ENCODE results near the gene B3GNT5. TPM values are rescaled to one million over a fixed set of nuclear protein-coding genes. Genes with fewer than 3 reads are reported as not detected.

Gene B3GNT5
- total and polyA plus RNA-seq, 2 of the 8 experiments (the other 6 are each of a cell fraction or from before 2014, with no cell fraction given): 2.4 to 9.7 TPM

- H3K9me3 ChIP-seq (ENCODE audit: insufficient read depth in 2 of 2, low read depth in 1 of 2, low read length in 1 of 2): no peaks in the 10 kb centered on the region
- no peak overlapping the region for H2BK12ac ChIP-seq (ENCODE audit: low read depth, low read length)
- no peaks in the 10 kb centered on the region for H3K79me1 ChIP-seq (ENCODE audit: low read depth, low read length)
- H2BK120ac ChIP-seq (replicated peaks; ENCODE audit: low read depth, low read length): no peak overlapping the region
- DNase-seq (ENCODE audit: low read depth in 1 of 2, low spot score in 2 of 2) (no peak), FAIRE-seq (no peak)
- no peaks in the 10 kb centered on the region for H3K27me3 ChIP-seq (replicated peaks in 1 of 4; ENCODE audit: control insufficient read depth in 3 of 4, extremely low read depth in 1 of 4, insufficient read depth in 3 of 4, low read length in 3 of 4)
- ChIA-PET CTCF (ENCODE audit: partially characterized antibody) (interaction anchor here (1.3 kb wide), 1 partner anchor 17 kb away, joined by 3 read pairs; no protein-coding TSS in a partner anchor), POLR2A (ENCODE audit: partially characterized antibody) (interaction anchor here (1.0 kb wide), 1 partner anchor 12 kb away, joined by 4 read pairs; no protein-coding TSS in a partner anchor)
- no peak overlapping the region for H2BK5ac ChIP-seq (ENCODE audit: low read depth, low read length)
- H3K4ac ChIP-seq (replicated peaks; ENCODE audit: insufficient read length, low read depth, low read length): no peak overlapping the region
- H3K23ac ChIP-seq (ENCODE audit: insufficient read length): no peak overlapping the region
- H4K20me1 ChIP-seq (replicated peaks in 1 of 2; ENCODE audit: control insufficient read depth in 1 of 2, insufficient read depth in 2 of 2, low read length in 2 of 2): no peaks in the 10 kb centered on the region
- H3K4me2 ChIP-seq (ENCODE audit: insufficient read depth in 1 of 2, low read depth in 2 of 2, low read length in 2 of 2): no peak overlapping the region
- H4K5ac ChIP-seq (ENCODE audit: insufficient read length, low read depth, low read length): no peak overlapping the region
- H3K56ac ChIP-seq (replicated peaks; ENCODE audit: insufficient read length, low read depth, low read length): no peak overlapping the region
- no peak for TF ChIP-seq SIX5 (IDR thresholded peaks at IDR 0.05; ENCODE audit: low read depth, low read length)
- 90% methylated on average over 7 of the region's 7 CpGs; no CpG with 5 or more reads in 1 of the 2 experiments for WGBS, 2 experiments (ENCODE audit: extremely low coverage in 1 of 2, insufficient coverage in 1 of 2, insufficient read length in 1 of 2, insufficient replicate concordance in 2 of 2, low coverage in 1 of 2, low lambda C conversion rate in 2 of 2, missing lambda C conversion rate in 1 of 2)
- no peak overlapping the region for H2AK5ac ChIP-seq (ENCODE audit: low read depth, low read length)
- no peak overlapping the region for H3K27ac ChIP-seq (ENCODE audit: low read depth, low read length)
- no peak overlapping the region for H3K14ac ChIP-seq (ENCODE audit: insufficient read length)
- H4K91ac ChIP-seq (replicated peaks; ENCODE audit: insufficient read length, low read length): no peak overlapping the region
- H3K36me3 ChIP-seq (ENCODE audit: control insufficient read depth in 2 of 4, insufficient read depth in 4 of 4, low read length in 3 of 4): peaks cover 0 to 6% (median 3%) of the 10 kb centered on the region in 4 experiments; a peak in 2 of 8 replicates
- no peaks in the 10 kb centered on the region for H3K23me2 ChIP-seq (ENCODE audit: low read depth, low read length)
- no peak overlapping the region for H2BK15ac ChIP-seq (ENCODE audit: low read length)
- peaks cover 0 to 9% of the 10 kb centered on the region in 2 experiments; a peak in 1 of 4 replicates for H3K79me2 ChIP-seq (ENCODE audit: control insufficient read depth in 1 of 2, insufficient read depth in 2 of 2, low read length in 2 of 2)
- H3K4me3 ChIP-seq (ENCODE audit: extremely low read depth in 1 of 4, insufficient read depth in 2 of 4, low read depth in 3 of 4, low read length in 4 of 4): no peak overlapping the region
- no peak overlapping the region for H2AFZ ChIP-seq (ENCODE audit: low read length)
- no peak overlapping the region for H4K8ac ChIP-seq (ENCODE audit: extremely low read depth, insufficient read depth, low read length)
- no peak overlapping the region for H2BK20ac ChIP-seq (ENCODE audit: low read length)
- H3K18ac ChIP-seq (ENCODE audit: extremely low read depth, low read length): no peak overlapping the region
- H3K9ac ChIP-seq (replicated peaks in 1 of 4; ENCODE audit: extremely low read depth in 1 of 4, low read depth in 3 of 4, low read length in 3 of 4): no peak overlapping the region
- H3K4me1 ChIP-seq (replicated peaks in 1 of 4; ENCODE audit: control insufficient read depth in 3 of 4, insufficient read depth in 4 of 4, low read length in 3 of 4): peaks cover 5 to 21% (median 14%) of the 10 kb centered on the region in 4 experiments
These were observed 17.3 kb downstream of the B3GNT5 start for GRCh38 chr3:183270344-183270743.

All from H1 (cell line).